ENCODE measurements around the gene COG2. TPM values are rescaled to one million over a fixed set of nuclear protein-coding genes. Genes with fewer than 3 reads are reported as not detected.

The COG2 gene
- total RNA-seq, 1 donor from 2014 or later: 24.3 TPM

DNA sequence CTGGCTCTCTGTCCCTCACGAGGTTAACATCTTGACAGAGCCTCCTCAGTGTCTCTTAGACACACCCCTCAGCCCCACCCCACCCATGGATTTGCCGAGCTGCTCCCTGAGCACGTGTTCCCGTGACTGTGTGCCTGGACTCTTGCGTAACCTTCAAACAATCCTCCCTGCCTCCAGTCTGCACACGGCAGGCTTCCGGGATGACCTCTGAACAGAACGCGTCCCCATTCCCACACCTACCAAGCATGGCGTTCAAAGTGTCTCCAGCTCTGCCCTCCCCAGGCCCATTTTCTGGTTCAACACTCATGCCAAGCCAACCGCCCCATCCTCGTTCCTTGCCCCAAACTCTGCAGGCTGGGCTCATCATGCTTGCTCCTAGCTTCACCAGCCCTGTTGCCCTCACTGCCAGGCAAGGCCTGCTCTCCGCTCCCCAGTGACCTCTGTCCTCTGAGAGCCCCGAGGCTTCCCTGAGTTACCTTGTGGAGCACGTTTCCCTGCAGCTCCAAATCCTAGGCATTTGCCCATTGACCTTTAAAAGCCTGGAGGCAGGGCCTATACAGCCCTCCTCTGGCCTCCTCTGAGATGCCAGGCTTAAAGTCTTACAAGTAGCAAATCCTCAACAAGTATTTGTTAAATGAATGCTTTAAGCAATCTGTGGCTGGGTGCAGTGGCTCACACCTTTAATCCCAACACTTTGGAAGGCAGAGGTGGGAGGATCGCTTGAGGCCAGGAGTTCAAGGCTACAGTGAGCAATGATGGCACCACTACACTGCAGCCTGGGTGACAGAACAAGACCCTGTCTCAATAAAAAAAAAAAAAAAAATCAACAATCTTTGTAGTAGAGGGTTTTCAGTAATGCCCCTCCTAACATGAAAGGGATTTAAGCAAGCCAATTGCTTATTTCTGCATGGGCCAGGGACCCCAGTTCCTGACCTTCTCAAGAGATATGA, 66.6 kb downstream of the COG2 start:
- Mint-ChIP-seq H3K9me3 (ENCODE audit: unreplicated experiment) (no peaks in the 10 kb centered on the region), H3K27ac (ENCODE audit: unreplicated experiment) (no peak overlapping the region), H3K4me3 (ENCODE audit: unreplicated experiment) (no peak overlapping the region), H3K36me3 (ENCODE audit: low read depth, unreplicated experiment) (peaks cover 4% of the 10 kb centered on the region), H3K27me3 (ENCODE audit: unreplicated experiment) (peaks cover 9% of the 10 kb centered on the region), H3K4me1 (ENCODE audit: unreplicated experiment) (no peaks in the 10 kb centered on the region)
- DNase-seq (ENCODE audit: low spot score): no peak
- TF ChIP-seq, protein P1, sequence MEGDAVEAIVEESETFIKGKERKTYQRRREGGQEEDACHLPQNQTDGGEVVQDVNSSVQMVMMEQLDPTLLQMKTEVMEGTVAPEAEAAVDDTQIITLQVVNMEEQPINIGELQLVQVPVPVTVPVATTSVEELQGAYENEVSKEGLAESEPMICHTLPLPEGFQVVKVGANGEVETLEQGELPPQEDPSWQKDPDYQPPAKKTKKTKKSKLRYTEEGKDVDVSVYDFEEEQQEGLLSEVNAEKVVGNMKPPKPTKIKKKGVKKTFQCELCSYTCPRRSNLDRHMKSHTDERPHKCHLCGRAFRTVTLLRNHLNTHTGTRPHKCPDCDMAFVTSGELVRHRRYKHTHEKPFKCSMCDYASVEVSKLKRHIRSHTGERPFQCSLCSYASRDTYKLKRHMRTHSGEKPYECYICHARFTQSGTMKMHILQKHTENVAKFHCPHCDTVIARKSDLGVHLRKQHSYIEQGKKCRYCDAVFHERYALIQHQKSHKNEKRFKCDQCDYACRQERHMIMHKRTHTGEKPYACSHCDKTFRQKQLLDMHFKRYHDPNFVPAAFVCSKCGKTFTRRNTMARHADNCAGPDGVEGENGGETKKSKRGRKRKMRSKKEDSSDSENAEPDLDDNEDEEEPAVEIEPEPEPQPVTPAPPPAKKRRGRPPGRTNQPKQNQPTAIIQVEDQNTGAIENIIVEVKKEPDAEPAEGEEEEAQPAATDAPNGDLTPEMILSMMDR (IDR thresholded peaks at IDR 0.05; ENCODE audit: unreplicated experiment): no peak

DNA sequence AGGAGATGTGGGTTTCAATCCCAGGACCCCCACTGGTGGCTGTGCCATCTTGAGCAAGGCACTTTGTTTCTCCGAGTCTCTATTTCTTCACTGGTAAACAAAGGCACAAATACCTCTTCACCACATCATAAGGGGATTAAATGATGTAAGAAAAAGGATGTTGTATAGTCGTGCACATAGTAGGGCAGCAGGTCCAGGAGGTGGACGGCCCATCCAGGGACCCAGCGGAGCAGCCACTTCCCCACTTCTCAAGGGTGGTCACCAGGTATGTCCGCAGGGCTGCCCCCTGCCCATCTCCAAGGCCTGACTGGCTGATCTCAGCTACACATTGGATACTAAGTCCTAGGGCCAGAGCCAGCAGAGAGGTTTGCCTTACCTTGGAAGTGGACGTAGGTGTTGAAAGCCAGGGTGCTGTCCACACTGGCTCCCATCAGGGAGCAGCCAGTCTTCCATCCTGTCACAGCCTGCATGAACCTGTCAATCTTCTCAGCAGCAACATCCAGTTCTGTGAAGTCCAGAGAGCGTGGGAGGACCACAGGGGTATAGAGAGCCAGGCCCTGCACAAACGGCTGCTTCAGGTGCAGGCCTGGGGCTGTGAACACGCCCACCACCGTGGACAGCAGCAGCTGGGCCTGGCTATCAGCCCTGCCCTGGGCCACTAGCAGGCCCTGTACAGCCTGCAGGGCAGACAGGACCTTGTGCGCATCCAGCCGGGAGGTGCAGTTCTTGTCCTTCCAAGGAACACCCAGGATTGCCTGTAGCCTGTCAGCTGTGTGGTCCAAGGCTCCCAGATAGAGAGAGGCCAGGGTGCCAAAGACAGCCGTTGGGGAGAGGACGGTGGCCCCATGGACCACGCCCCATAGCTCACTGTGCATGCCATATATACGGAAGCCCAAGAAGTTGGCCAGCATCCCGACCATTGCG, 67.6 kb downstream of the COG2 start:
- TF ChIP-seq, protein P1 (IDR thresholded peaks at IDR 0.05; ENCODE audit: unreplicated experiment): no peak
- H3K4me3 Mint-ChIP-seq (ENCODE audit: unreplicated experiment): no peak overlapping the region
- H3K27me3 Mint-ChIP-seq (ENCODE audit: unreplicated experiment): peaks cover 9% of the 10 kb centered on the region
- peaks cover 2% of the 10 kb centered on the region for H3K4me1 Mint-ChIP-seq (ENCODE audit: unreplicated experiment)
- H3K27ac Mint-ChIP-seq (ENCODE audit: unreplicated experiment): no peak overlapping the region
- no peak for DNase-seq (ENCODE audit: low spot score)
- peaks cover 1% of the 10 kb centered on the region for H3K36me3 Mint-ChIP-seq (ENCODE audit: low read depth, unreplicated experiment)
- no peaks in the 10 kb centered on the region for H3K9me3 Mint-ChIP-seq (ENCODE audit: unreplicated experiment)

DNA sequence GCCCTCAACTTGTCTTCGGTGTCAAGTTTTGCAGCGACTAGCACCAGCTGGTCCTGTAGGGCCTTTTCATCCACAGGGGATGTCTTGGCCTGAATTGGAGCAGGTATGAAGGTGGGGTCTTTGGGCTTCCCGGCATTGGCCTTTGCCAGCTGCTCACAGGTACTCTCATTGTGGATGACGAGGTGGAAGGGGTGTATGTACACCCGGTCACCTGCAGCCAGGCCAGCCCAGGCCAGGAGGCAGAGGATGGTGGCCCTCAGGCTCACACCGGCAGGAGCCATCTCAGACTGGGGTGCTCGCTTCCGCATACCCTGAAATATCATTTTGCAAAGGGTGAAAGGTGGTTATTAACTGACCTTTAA, 68.2 kb downstream of the COG2 start:
- Mint-ChIP-seq H3K4me3 (ENCODE audit: unreplicated experiment) (no peak overlapping the region), H3K4me1 (ENCODE audit: unreplicated experiment) (peaks cover 2% of the 10 kb centered on the region), H3K36me3 (ENCODE audit: low read depth, unreplicated experiment) (no peaks in the 10 kb centered on the region), H3K9me3 (ENCODE audit: unreplicated experiment) (no peaks in the 10 kb centered on the region), H3K27ac (ENCODE audit: unreplicated experiment) (no peak overlapping the region), H3K27me3 (ENCODE audit: unreplicated experiment) (peaks cover 9% of the 10 kb centered on the region)
- TF ChIP-seq, protein P1 (IDR thresholded peaks at IDR 0.05; ENCODE audit: unreplicated experiment): no peak
- DNase-seq (ENCODE audit: low spot score): no peak

DNA sequence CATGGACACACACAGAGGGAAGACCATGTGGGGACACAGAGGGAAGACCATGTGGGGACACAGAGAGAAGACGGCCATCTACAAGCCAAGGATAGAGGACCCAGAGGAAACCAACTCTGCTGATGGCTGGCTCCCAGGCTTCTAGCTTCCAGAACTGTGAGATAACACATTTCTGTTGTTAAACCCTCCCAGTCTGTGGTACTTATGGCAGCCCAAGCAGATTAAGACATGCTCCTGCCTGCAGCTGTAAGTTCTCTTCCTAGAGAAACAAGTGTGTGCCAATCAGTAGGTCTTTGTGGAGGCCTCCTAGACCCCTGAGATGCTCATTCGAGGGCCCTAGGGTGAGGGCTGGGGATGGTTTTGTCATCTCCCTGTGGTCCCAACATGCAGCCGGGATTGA, 69.0 kb downstream of the COG2 start:
- no peak for DNase-seq (ENCODE audit: low spot score)
- H3K4me1 Mint-ChIP-seq (ENCODE audit: unreplicated experiment): peaks cover 2% of the 10 kb centered on the region
- no peaks in the 10 kb centered on the region for H3K9me3 Mint-ChIP-seq (ENCODE audit: unreplicated experiment)
- TF ChIP-seq, protein P1 (IDR thresholded peaks at IDR 0.05; ENCODE audit: unreplicated experiment): no peak
- no peak overlapping the region for H3K4me3 Mint-ChIP-seq (ENCODE audit: unreplicated experiment)
- H3K27me3 Mint-ChIP-seq (ENCODE audit: unreplicated experiment): peaks cover 9% of the 10 kb centered on the region
- no peaks in the 10 kb centered on the region for H3K36me3 Mint-ChIP-seq (ENCODE audit: low read depth, unreplicated experiment)
- H3K27ac Mint-ChIP-seq (ENCODE audit: unreplicated experiment): no peak overlapping the region

Measured in endothelial cell (in vitro differentiated cells).